SK-N-MC (cell line): ENCODE measurements around the gene PLEKHM3.

ENCODE experiments used
- EZH2 ChIP-seq: fragments of 200-600 bp; sonication (generic); IDR thresholded peaks from one replicate; pipeline ENCODE4 v1.6.1; 2017; ENCODE audit warnings: antibody characterized with exemption
- FOXP2 ChIP-seq: optimal IDR thresholded peaks from 2 replicates; pipeline ENCODE3; 2011; ENCODE audit warnings: mild to moderate bottlenecking, moderate library complexity; ENCODE audit not compliant: insufficient read depth; ENCODE audit errors: extremely low read length, control extremely low read depth
- POLR2AphosphoS5 ChIP-seq: IDR thresholded peaks from 2 replicates; pipeline ENCODE4 v1.6.1; 2012; ENCODE audit warnings: mild to moderate bottlenecking, low read depth, low read length, borderline replicate concordance

DNA sequence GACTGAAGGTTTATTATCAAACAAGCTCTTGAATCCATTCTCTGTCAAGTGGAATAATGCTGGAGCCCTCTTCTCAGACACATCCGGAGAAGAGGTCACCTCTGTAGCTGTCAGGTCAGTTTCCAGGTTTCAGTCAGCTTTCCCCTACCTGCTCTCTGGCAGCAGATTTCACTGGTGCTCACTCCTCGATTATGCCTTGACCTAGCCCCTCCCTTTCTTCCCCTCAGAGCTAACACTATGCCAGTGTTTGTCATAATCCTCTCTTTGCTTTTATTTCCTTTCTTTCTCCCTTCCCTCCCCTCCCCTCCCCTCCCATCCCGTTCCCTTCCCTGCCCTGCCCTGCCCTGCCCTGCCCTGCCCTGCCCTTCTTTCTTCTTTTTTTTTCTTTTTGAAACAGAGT is 22.5 kb upstream of the PLEKHM3 start:
- TF ChIP-seq POLR2AphosphoS5 (no peak), EZH2 (no peak), FOXP2 (no peak)
